ENCODE measurements around the gene CCT5. TPM values are rescaled to one million over a fixed set of nuclear protein-coding genes. Genes with fewer than 3 reads are reported as not detected.

The CCT5 gene
- polyA plus RNA-seq, 3 donors: 142 to 236 (median 229) TPM

DNA sequence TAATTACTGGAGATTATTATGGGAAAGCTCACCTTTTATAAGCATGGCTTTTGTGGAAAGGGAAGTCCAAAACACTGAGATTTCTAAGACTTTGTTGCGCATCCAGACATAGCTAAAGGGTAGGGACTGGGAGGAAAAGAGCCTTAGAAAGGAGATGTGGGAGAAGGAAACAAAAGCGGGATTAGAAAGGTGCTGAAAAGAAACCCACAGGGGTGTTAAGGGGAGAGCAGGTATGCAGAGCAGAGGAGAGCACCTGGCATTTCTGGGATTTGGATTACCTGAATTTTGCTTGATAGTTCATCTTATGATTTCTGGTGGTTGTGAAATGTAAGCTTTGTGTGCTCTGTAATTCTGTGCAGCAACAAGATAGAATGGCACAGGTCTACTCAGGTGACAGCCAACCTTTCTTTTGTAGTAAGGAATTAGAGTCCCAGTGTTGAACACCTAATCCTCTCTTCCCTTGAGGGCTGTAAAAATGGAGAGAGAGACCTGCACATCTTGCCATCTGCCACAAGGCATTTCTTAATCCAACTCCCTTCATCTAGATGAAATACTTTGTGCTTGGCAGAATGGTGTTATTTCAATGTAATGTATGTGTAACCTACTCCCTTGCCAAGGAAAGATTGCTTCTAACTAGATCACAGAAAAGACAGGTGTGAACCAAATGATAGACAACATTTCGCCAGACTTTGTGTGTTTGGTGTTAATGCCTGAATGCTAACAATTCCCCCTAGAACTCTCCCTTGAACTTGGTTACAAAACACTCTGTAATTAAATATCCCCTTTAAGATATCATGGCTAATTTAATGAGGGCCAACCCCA lies 47.8 kb upstream of the CCT5 start:
- Histone ChIP-seq H3K79me2 (ENCODE audit: insufficient read depth, low read length) (no peaks in the 10 kb centered on the region), H3K9ac (ENCODE audit: insufficient read depth, low read length, poor library complexity, severe bottlenecking) (no peak overlapping the region), H3K36me3 (replicated peaks in 1 of 2; ENCODE audit: control insufficient read depth in 1 of 2, insufficient read depth in 2 of 2, low read length in 2 of 2) (no peaks in the 10 kb centered on the region), H3K4me2 (replicated peaks; ENCODE audit: extremely low read depth, low read length, poor library complexity, severe bottlenecking) (no peak overlapping the region), H2AFZ (ENCODE audit: insufficient read depth, low read depth, low read length, poor library complexity, severe bottlenecking) (no peak overlapping the region), H3K27me3 (ENCODE audit: control insufficient read depth in 2 of 2, insufficient read depth in 2 of 2, low read length in 2 of 2) (no peaks in the 10 kb centered on the region), H3K4me1 (ENCODE audit: control insufficient read depth in 1 of 2, insufficient read depth in 2 of 2, low read length in 2 of 2) (no peaks in the 10 kb centered on the region), H3K9me3 (replicated peaks in 1 of 2; ENCODE audit: control insufficient read depth in 1 of 2, insufficient read depth in 1 of 2, low read length in 2 of 2) (peaks cover 5 to 9% of the 10 kb centered on the region in 2 donors), H4K20me1 (ENCODE audit: insufficient read depth, low read length) (no peaks in the 10 kb centered on the region), H3K4me3 (replicated peaks in 1 of 3; ENCODE audit: low read depth in 2 of 3, low read length in 3 of 3) (no peak overlapping the region), H3K27ac (ENCODE audit: low read depth in 1 of 2, low read length in 2 of 2) (no peak overlapping the region)
- intact Hi-C loops (cut with micrococcal nuclease): no loop called here
- Mint-ChIP-seq H3K27me3 (ENCODE audit: low read depth in 3 of 3) (peaks cover 0 to 3% (median 0%) of the 10 kb centered on the region in 3 donors), H3K27ac (no peak overlapping the region), H3K36me3 (no peaks in the 10 kb centered on the region), H3K9me3 (peaks cover 7 to 18% (median 15%) of the 10 kb centered on the region in 7 donors), H3K4me3 (no peak overlapping the region), H3K4me1 (no peaks in the 10 kb centered on the region)
- DNase-seq: no peak
- 86% methylated on average over 2 of the region's 3 CpGs for WGBS (ENCODE audit: insufficient coverage)
- TF ChIP-seq, protein P1, sequence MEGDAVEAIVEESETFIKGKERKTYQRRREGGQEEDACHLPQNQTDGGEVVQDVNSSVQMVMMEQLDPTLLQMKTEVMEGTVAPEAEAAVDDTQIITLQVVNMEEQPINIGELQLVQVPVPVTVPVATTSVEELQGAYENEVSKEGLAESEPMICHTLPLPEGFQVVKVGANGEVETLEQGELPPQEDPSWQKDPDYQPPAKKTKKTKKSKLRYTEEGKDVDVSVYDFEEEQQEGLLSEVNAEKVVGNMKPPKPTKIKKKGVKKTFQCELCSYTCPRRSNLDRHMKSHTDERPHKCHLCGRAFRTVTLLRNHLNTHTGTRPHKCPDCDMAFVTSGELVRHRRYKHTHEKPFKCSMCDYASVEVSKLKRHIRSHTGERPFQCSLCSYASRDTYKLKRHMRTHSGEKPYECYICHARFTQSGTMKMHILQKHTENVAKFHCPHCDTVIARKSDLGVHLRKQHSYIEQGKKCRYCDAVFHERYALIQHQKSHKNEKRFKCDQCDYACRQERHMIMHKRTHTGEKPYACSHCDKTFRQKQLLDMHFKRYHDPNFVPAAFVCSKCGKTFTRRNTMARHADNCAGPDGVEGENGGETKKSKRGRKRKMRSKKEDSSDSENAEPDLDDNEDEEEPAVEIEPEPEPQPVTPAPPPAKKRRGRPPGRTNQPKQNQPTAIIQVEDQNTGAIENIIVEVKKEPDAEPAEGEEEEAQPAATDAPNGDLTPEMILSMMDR (IDR thresholded peaks at IDR 0.05): no peak

GRCh38 chr5:10209004-10209403 lies 41.1 kb upstream of the CCT5 start:
- TF ChIP-seq, protein P1 (IDR thresholded peaks at IDR 0.05): no peak
- Histone ChIP-seq H3K27me3 (ENCODE audit: control insufficient read depth in 2 of 2, insufficient read depth in 2 of 2, low read length in 2 of 2) (no peaks in the 10 kb centered on the region), H4K20me1 (ENCODE audit: insufficient read depth, low read length) (no peaks in the 10 kb centered on the region), H3K36me3 (replicated peaks in 1 of 2; ENCODE audit: control insufficient read depth in 1 of 2, insufficient read depth in 2 of 2, low read length in 2 of 2) (no peaks in the 10 kb centered on the region), H3K9me3 (replicated peaks in 1 of 2; ENCODE audit: control insufficient read depth in 1 of 2, insufficient read depth in 1 of 2, low read length in 2 of 2) (no peaks in the 10 kb centered on the region), H3K79me2 (ENCODE audit: insufficient read depth, low read length) (no peaks in the 10 kb centered on the region), H3K4me3 (replicated peaks in 1 of 3; ENCODE audit: low read depth in 2 of 3, low read length in 3 of 3) (no peak overlapping the region), H2AFZ (ENCODE audit: insufficient read depth, low read depth, low read length, poor library complexity, severe bottlenecking) (no peak overlapping the region), H3K4me2 (replicated peaks; ENCODE audit: extremely low read depth, low read length, poor library complexity, severe bottlenecking) (no peak overlapping the region), H3K27ac (ENCODE audit: low read depth in 1 of 2, low read length in 2 of 2) (no peak overlapping the region), H3K4me1 (ENCODE audit: control insufficient read depth in 1 of 2, insufficient read depth in 2 of 2, low read length in 2 of 2) (no peaks in the 10 kb centered on the region), H3K9ac (ENCODE audit: insufficient read depth, low read length, poor library complexity, severe bottlenecking) (no peak overlapping the region)
- H3K27ac Mint-ChIP-seq: no peak overlapping the region
- no peak overlapping the region for H3K4me3 Mint-ChIP-seq
- H3K4me1 Mint-ChIP-seq: no peaks in the 10 kb centered on the region
- DNase-seq: no peak
- H3K27me3 Mint-ChIP-seq (ENCODE audit: low read depth in 3 of 3): peaks cover 0 to 1% (median 1%) of the 10 kb centered on the region in 3 donors
- peaks cover 0 to 4% (median 0%) of the 10 kb centered on the region in 7 donors for H3K9me3 Mint-ChIP-seq
- intact Hi-C loops (cut with micrococcal nuclease): no loop called here
- WGBS (ENCODE audit: insufficient coverage): no CpG with 5 or more reads among the region's 1 CpG
- H3K36me3 Mint-ChIP-seq: peaks cover 2 to 4% of the 10 kb centered on the region in 2 donors

All from CD14-positive monocyte (primary cell).